Sciatic nerve (tissue), 2 donors: ENCODE data around the gene NAP1L4. TPM values are rescaled to one million over a fixed set of nuclear protein-coding genes. Genes with fewer than 3 reads are reported as not detected.

Source experiments
- ATAC-seq: fragments of 200-7000 bp; cut with Tn5 transposase; one replicate; pipeline ENCODE4 v1.9.1; 2020; ENCODE audit warnings: mild to moderate bottlenecking, moderate library complexity
- DNase-seq: peaks from one replicate; pipeline ENCODE4 v3.0.0-alpha.2; 2020; ENCODE audit warnings: low spot score
- intact Hi-C: fragments of 100-400 bp; cut with DNase I; formaldehyde crosslinking; loops from one replicate; pipeline ENCODE4 v1.14.2; 2022
- total RNA-seq: library from RNA; stranded (reverse); fragmentation: NEBNext Ultra II Directional; extraction: Animal tissue kit (Norgen Biotek cat#: 25700); gene quantifications from one replicate; pipeline ENCODE4 v1.2.1, GENCODE V29; 2021
- donor health status: DM: no; HTN: no; CAD: no.
- donor health status: DM: no; HTN: no; CAD: no.

Gene NAP1L4
- total RNA-seq, 1 donor from 2014 or later: 173 TPM

- no peak for DNase-seq
- peak; percentile 46 for ATAC-seq
- intact Hi-C loops: loop anchor here (5.0 kb wide), 1 partner anchor 433 kb away; no protein-coding TSS in a partner anchor
Measured at GRCh38 chr11:2975594-2975993, 16.5 kb downstream of the NAP1L4 start.

- intact Hi-C loops: no loop called here
- ATAC-seq: no peak
- DNase-seq: no peak
Measured at GRCh38 chr11:2974272-2974671, 17.9 kb downstream of the NAP1L4 start.

GRCh38 chr11:2968341-2968900 is 23.7 kb downstream of the NAP1L4 start:
- intact Hi-C loops: loop anchor here (10.0 kb wide), 1 partner anchor 246 kb away; the partner anchor contains the start of gene MRGPRG
- DNase-seq: no peak
- no peak for ATAC-seq

GRCh38 chr11:2964782-2965181 is 27.3 kb downstream of the NAP1L4 start:
- no peak for DNase-seq
- ATAC-seq: no peak
- intact Hi-C loops: loop anchor here (10.0 kb wide), 1 partner anchor 250 kb away; the partner anchor contains the start of gene MRGPRG

GRCh38 chr11:2963761-2964160 is 28.4 kb downstream of the NAP1L4 start:
- intact Hi-C loops: loop anchor here (10.0 kb wide), 1 partner anchor 251 kb away; the partner anchor contains the start of gene MRGPRG

GRCh38 chr11:2963112-2963754 is 28.9 kb downstream of the NAP1L4 start:
- ATAC-seq (no peak), DNase-seq (no peak)
- intact Hi-C loops: loop anchor here (10.0 kb wide), 1 partner anchor 252 kb away; the partner anchor contains the start of gene MRGPRG

More at GRCh38 chr11:2963761-2964160, 28.4 kb downstream of the NAP1L4 start:
- ATAC-seq: no peak
- DNase-seq: no peak

GRCh38 chr11:2961080-2961479 is 31.0 kb downstream of the NAP1L4 start:
- ATAC-seq: no peak
- intact Hi-C loops: loop anchor here (10.0 kb wide), 1 partner anchor 254 kb away; the partner anchor contains the start of gene MRGPRG
- no peak for DNase-seq

- intact Hi-C loops: loop anchor here (10.0 kb wide), 1 partner anchor 255 kb away; the partner anchor contains the start of gene MRGPRG
- ATAC-seq (no peak), DNase-seq (no peak)
Measured at GRCh38 chr11:2960139-2960538, 32.0 kb downstream of the NAP1L4 start.

GRCh38 chr11:2958251-2958650 is 33.9 kb downstream of the NAP1L4 start:
- ATAC-seq: no peak
- intact Hi-C loops: no loop called here
- DNase-seq: no peak

GRCh38 chr11:2955906-2956476 is 36.1 kb downstream of the NAP1L4 start:
- DNase-seq: no peak
- intact Hi-C loops: no loop called here
- no peak for ATAC-seq

- intact Hi-C loops: no loop called here
- ATAC-seq: no peak
- no peak for DNase-seq
Measured at GRCh38 chr11:2954263-2954662, 37.9 kb downstream of the NAP1L4 start.

- intact Hi-C loops: no loop called here
- ATAC-seq (no peak), DNase-seq (no peak)
Measured at GRCh38 chr11:2952290-2952689, 39.8 kb downstream of the NAP1L4 start.

- ATAC-seq (no peak), DNase-seq (no peak)
- intact Hi-C loops: no loop called here
Measured at GRCh38 chr11:2951231-2952110, 40.7 kb downstream of the NAP1L4 start.

GRCh38 chr11:2950825-2951224 is 41.3 kb downstream of the NAP1L4 start:
- ATAC-seq (no peak), DNase-seq (no peak)
- intact Hi-C loops: no loop called here

GRCh38 chr11:2949920-2950319 is 42.2 kb downstream of the NAP1L4 start:
- no peak for ATAC-seq
- intact Hi-C loops: no loop called here
- no peak for DNase-seq

GRCh38 chr11:2947744-2948143 is 44.4 kb downstream of the NAP1L4 start:
- intact Hi-C loops: no loop called here
- DNase-seq (no peak), ATAC-seq (no peak)

GRCh38 chr11:2945757-2946287 is 46.3 kb downstream of the NAP1L4 start:
- peak; percentile 2 for ATAC-seq
- intact Hi-C loops: no loop called here
- DNase-seq: no peak

- DNase-seq: peak; percentile 94
- intact Hi-C loops: no loop called here
- peak; percentile 93 for ATAC-seq
Measured at GRCh38 chr11:2945031-2945756, 46.9 kb downstream of the NAP1L4 start.
